ENCODE data around the gene CDH20.

- no peak for TF ChIP-seq CTCF (conservative IDR thresholded peaks at IDR 0.05; ENCODE audit: low read length)
- no peak for TF ChIP-seq EZH2phosphoT487 (IDR thresholded peaks at IDR 0.05; ENCODE audit: borderline replicate concordance, low read depth, low read length)
Measured at GRCh38 chr18:61397222-61397621, 64.0 kb downstream of the CDH20 start.
